Measurements from ENCODE around the gene TIMM23.
"Not testable (repeated sequence)": the region's sequence is repeated elsewhere in the genome, so short reads cannot be mapped to it uniquely, and the experiment has no call there.

TIMM23 gene

DNA sequence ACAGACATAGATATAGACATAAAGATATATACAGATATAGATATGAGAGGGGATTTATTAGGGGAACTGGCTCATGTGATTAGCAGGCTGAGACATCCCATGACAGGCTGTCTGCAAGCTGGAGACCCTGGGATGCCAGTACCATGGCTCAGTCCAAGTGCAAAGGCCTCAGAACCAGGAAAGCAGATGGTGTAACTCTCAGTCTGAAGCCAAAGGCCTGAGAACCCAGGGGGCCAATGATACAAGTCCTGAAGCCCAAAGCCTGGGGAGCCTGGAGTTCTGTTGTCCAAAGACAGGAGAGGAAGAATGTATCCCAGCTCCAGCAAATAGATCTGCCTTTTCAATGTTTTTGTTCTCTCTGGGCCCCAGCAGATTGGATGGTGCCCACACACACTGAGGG, 52.7 kb downstream of the TIMM23 start:
- DNase-seq (ENCODE audit: low spot score) = no peak

DNA sequence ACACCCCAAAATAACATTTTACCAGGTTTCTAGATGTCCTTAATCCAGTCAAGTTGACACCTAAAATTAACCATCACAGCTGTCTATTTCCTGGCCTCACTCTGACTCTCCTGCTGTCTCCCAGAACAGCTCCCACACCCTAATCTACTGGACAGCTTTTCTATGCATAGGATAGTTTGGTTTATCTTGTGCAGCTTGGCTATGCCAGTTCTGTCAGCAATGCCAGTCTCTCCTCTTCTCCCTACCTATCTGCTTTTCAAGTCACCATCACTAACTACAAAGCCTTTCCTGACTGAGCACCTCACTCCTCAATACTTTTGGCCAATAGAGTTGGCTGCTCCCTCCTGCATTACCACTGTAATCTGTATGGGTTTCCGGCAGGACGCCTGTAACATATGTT, 53.1 kb downstream of the TIMM23 start:
- no peak for DNase-seq (ENCODE audit: low spot score)

DNA sequence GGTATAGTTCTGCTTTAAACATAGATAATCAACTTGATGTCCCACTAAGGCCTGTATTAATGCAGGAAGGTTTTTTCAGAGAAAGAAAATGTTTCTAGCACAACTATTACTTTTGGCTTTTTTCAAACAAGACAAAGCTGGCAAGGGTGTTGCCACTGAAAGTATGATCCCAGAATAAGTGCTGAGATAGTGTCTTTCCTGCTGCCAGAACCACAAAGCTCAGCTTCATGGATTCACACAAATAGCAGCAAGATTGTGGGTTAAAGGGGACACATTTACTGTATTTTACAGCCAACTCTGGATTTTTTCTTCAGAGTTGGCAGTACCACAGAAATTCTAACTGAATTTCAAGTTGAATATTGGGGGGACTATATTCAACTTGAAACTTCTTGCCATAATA, 53.8 kb downstream of the TIMM23 start:
- no peak for DNase-seq (ENCODE audit: low spot score)

DNA sequence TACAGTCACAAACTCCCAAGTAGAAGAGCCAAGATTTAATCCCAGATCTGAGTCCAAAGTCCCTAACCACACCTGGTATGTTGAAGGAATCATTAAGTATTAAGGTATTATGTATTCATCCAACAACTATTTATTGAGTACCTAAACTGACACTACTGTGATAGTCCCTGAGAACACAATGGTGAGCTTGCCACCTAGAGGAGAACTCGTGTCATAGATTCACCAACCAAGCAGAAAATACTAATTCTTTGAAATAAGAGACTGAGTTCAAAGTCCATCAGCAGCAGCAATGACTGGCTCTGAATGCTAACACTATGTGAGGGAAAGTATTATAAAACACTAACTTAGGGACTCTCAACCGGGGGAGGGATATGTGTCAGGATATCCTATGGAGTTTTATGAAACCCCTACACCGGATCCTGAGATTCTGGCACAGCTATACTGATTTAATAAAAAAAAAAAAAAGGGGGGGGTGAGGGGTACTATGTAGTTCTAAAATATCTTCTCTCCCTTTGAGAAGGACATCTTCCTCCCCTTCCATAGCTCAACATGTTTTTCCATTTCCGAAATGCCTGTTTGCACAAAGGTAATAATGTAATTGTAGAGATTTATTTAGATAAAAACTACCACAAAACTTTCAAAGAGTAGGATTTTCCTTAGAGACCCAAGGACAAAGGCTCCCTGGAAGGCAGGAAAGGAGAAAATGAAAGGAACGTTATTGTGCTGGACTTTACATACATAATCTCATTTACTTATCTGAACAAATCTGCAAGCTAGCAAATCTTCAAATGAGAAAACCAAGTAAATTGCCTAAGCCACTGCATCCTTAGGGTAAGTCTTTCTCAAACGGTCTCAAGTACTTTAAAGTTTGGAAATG, 56.5 kb downstream of the TIMM23 start:
- peak; percentile 56 for DNase-seq (ENCODE audit: low spot score)

DNA sequence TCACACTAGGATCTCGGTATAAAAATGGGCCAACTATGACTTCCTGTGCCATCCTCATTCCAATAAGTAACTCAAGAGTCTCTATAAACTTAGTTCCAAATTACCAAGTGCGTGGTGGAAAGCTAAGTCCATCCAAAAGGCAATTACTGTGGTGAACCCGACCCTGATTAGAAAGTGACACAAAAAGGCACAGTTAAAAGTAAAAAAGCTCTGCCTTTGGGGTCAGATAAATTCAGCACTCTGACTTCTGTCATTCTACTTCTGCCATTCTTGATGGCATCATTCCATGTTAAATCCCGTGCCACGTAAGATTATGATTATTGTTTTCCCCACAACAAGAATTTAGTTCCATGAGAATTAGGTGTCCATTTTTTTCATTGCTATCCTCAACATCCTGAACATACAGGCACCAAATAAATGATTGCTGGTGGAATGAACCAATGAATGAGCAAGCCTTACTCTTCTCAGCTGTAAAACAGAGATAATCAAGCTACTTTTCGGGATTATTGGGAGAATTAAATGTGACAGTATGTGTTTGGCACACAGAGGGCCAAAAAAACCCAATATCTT, 57.3 kb downstream of the TIMM23 start:
- DNase-seq (ENCODE audit: low spot score) = no peak

DNA sequence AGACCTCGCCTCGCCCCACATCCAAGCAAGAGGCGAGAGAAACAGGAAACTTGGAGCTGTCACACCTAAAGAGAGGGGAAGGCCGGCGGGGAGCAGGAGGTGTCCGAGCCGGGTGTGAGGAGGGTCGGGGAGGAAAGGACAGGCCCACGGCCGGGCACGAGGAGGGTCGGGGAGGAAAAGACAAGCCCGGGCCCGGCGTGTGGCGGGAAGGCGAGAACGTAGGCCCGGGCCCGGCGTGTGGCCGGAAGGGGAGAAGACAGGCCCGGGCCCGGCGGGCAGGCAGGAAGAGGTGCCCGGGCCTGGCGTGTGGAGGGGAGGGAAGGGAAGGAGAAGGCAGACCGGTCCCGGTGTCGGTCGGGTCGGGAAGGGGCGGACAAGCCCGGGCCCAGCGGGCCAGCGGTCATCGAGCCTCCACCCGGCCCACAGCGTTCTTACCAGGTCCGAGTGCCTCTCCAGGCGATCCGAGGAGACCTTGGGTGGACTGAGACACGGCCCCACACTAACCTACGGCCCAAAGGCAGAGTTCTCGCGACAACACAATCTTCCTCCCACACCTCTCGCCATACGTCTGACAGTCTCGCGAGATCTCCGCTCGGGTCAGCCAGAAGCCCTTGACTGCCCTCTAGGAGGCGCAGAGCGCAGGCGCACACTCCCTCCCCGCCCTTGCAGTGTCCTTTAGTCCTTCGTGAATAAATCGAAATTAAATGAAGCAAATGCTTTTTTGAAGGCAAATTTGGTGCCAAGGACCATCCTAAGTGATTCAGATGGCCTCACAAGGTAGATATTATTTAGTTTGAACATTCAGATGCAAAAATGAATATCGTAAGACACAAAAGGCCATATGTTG, 58.0 kb downstream of the TIMM23 start, which contains the start of gene NCOA4:
TSS of gene NCOA4 (minus strand) at position 533 of the 847 bp plus-strand sequence. CDS start 13,943 bp downstream, outside the sequence.
- peak; percentile 97 for DNase-seq (ENCODE audit: low spot score)

DNA sequence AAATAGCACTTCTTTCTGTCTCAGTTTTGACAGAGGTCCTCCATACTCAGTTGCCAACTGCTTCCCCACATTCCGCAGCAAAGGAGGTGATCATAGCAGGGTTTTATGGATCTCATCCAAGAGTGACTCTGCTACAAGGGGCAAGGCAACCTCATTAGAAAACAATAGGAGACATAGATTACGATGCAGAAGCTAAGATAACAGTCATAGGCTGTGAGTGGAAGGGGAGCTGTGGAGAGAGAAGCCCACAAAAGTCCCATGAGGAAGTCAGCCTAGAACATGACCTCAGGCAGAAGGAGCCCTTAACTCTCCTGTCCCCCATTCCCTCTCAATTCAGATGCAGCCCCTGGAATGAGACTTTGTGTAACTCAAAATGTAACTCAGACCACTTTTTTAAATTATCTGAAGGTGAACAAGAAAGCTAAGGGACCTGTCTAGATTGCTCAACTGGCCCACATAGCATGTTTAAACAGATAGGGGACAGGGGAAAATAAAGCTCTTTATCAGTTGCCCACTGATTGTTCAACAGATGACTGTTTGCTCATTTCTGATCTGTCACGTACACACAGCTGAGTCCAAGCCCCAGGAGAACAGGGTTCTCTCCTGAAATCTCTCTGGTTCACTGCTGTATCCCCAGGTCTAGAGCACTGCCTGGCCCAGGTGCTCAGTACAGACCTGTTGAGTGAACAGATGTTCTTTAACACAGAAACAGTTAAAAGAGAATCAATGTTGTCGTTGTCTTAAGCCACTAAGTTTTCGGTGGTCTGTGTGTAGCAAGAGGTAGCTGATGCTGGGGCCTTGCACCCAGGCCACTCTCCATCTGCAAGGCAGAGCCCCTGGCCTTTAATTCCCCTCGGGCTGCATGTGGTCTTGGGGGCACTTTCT, 59.6 kb downstream of the TIMM23 start:
- no peak for DNase-seq (ENCODE audit: low spot score)

DNA sequence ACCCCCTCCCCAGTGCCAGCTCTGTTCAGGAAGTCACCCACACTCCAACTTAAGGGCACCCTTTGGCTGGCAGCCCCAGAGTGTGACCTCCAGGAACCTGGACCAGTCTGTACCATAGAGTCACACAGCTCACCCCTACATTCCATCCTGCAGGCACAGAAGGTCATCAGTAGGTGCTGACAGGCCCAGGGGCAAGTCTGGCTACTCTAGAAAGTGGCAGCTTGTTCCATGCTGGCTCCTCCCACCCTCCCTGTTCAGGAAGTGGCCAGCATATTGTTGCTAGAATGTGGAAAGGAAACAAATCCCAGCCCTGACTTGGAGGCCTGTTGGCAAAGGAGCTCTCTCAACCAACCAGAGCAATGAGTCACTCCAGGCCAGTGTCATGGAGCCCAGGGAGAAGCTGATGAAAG, 61.3 kb downstream of the TIMM23 start:
- no peak for DNase-seq (ENCODE audit: low spot score)

DNA sequence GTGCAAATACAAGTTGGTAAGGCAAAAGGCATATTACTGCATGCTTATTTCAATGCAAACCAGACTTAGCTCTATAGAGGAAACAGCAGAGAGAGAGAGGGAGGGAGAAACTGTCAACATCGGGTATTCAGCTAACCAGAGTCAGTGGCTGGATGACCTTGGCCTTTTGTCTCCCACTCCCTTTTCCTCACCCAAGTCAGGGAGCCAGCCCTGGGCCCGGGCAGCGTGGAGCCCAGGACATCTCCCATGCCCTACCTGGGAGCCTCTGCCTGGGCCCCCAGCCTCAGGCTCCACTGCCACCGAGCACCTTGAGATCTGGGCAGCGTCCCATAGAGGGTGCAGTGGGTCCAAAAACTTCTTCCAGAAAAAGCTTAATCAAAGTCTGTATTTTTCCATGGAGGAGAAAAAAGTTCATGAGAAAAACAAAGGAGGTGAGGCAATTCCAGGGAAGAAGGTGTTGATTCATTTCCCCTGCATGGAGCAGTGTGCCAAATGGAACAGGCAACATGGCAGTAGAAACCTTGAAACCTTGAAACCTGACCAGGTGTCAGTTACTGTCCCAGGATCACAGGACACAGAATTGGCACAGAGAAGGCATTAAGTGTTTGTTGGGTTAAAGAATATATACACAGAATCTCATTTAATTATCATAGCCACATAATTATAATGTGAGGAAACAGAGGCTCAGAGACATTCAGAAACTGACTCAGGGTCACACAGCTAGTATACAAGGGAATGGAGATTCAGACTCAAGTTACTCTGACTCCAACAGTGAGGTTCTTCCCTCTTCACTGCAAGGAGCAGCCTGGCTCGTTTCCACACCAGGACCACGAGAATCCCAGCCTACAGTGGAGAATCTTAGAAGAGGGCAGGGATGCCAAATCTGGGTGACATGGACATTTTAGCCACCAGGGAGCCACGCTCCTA, 63.9 kb downstream of the TIMM23 start:
- DNase-seq (ENCODE audit: low spot score) = no peak

DNA sequence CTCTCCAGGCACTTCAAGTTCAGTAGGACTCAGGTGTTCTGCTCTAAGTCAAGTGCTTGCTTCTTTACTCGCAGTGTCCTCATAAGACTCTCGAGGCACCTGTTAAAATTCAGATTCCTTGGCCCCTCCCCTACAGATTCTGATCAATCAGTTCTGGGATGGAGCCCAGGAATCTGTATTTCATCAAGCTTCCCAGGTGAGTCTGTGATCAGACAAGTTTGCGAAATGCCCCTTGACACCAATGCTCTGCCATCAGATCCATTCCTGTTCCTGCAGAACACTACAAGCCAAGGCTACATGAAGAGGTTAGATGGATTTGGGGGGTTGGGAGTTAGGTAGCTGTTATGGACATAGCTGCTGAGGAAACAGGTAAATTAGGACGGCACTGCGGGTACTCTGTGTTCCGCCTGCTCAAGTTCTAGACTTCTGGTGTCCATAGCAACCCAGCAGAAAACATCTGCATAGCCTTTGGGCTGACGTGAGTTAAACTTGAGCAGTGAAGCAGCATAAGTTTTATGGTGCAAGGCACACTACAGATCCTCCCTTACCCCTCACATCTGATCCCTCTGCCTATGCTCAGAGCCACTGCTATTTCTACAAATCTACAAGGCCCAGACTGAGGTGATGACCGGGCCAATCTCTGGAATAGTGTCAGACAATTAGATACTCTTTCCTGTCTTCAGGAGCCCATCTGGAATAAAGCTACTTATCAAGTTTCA, 65.0 kb downstream of the TIMM23 start:
- no peak for DNase-seq (ENCODE audit: low spot score)

DNA sequence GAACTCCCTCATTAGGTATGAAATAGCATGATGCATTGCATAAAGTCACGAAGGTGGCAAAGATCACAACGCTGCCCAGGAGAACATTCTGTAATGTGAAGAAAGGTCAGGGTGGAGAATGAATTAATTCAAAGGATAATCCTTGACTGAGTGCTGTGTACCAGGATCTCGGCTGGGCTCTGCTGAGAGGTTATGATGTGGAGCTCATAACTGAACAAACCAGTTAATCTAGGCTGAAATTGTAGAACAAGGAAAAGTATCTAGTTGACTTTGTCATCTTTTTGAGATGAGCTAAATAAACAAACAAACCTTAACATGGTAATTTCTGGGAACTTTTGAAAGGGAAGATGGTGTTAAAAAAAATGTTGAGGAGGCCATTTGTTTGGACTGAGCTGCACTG, 67.7 kb downstream of the TIMM23 start:
- DNase-seq (ENCODE audit: low spot score) = no peak

DNA sequence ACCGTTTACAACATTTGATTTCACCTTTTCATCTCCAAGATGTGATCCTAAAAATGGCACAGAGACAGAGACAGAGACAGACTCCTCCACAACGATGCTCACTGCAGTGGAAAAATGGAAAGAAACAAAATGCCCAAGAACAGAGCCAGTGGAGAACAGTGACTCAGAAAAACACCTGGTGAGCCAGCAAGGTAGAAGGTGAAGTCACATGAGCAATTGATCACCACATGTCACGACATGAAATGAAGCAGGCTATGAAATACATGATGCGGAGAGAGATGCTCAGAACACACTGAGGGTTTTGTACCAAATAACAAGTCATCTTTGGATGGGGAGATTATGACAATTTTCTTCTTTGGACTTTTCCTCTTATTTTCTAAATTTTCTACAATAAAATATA, 70.2 kb downstream of the TIMM23 start:
- DNase-seq (ENCODE audit: low spot score) = no peak

DNA sequence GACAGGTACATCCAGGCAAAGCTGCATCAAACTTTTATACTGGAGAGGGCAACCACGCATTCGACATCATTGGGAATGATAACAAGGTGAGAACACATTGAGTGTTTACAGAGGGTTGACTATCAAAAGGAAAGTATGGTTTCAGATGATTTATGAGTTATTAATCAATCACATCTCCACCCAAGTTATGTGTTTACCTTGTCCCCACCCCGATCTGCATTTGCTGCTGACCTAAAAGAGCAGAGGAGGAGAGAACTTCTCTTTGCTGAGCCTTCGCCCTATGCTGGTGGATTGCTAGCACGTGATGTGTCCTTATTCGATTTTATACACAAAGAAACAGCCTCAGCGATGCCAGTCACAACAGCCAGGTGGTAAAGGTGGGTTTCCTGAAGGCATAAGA, 74.0 kb downstream of the TIMM23 start, which contains the start of gene MSMB:
TSS of gene MSMB (minus strand) at position 9 of the 400 bp plus-strand sequence. CDS start 32 bp downstream, outside the sequence.
- DNase-seq (ENCODE audit: low spot score) = no peak

DNA sequence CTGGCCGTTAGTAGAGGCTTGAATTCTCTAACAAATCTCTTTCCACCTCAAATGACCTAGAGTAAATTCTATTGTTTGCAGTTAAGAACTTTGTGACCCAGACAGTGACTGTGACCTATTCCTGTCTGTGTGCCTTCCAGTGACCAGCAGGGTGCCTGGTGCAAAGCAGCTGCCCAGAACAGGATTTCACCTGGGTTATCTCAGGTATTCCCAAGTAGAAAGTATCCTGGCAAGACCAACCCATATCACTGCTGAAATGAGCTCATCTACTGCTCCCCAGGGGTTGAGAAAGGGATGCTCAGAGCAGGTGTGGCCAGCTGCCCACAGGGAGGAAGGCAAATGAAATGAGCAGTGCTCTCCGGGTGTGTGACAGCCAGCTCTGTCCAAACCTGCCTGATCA, 75.9 kb downstream of the TIMM23 start:
- no peak for DNase-seq (ENCODE audit: low spot score)

DNA sequence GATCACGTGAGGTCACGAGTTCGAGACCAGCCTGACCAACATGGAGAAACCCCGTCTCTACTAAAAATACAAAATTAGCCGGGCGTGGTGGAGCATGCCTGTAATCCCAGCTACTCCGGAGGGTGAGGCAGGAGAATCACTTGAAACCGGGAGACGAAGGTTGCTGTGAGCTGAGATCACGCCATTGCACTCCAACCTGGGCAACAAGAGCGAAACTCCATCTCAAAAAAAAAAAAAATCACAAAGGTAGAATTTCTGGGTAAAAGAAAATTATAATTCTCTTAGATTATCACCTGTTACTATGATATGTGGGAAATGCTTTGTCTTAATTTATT, 77.2 kb downstream of the TIMM23 start:
- not testable (repeated sequence) for DNase-seq (ENCODE audit: low spot score)

DNA sequence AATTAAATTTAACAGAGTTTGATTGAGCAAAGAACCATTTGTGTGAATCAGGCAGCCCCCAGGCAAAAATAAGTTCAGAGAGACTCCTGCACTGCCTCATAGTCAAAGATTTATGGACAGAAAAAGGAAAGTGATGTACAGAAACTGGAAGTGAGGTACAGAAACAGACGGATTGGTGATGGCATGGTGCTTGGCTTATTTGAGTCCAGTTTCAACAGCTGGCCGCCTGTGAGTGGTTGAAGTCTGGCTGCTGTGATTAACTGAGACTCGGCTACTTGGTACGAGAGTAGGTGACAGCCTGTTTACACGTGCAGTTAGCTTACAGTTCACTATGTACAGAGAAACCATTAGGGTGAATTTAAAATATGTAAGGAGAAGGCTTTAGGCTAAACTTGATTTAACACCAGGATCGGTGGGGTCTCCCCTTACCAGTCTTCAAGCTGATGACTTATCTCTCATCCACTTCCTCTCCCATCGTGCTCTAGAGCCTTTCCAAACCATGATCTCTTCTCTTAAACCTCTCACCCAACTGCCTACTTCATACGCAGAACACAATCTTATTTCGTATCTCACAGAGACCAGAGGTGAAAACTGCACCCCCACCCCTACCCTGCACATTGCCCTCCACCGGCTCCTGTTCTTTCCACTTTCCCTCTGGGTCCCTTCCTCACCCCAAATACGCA, 78.8 kb downstream of the TIMM23 start:
- DNase-seq (ENCODE audit: low spot score) = no peak

DNA sequence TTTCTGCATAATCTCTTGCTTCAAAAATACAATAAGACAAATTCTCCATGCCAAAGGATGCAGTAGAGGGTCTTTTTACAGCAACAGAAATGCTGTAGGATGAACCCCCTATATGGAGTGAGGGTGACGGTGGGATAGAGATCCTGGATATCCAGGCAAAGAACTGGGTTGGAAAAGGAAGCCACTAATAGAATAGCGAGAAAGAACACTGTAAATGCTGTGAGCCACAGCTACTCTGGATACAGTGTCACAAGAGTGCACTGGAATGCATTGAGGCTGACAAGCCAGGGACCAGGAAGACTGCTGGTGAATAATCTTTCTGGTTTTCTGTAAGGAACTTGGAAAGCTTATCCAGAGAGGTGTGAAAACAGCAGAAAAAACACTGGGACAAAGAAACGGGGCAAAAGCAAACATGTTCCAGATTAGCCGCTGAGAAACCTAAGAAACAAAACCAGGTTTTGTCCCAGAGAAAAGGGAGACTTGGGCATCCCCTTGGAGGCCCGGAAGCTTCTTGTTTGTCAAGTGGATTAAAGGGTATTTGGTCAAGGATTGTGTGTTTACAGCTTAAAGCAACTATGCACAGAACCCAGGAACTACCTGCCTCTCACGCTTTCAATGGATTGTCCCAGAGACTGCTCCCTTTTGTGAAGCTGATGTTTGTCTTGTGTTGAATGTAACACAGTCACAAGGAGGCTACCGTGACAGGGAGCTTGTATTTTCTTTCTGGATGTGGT, 79.9 kb downstream of the TIMM23 start:
- no peak for DNase-seq (ENCODE audit: low spot score)

DNA sequence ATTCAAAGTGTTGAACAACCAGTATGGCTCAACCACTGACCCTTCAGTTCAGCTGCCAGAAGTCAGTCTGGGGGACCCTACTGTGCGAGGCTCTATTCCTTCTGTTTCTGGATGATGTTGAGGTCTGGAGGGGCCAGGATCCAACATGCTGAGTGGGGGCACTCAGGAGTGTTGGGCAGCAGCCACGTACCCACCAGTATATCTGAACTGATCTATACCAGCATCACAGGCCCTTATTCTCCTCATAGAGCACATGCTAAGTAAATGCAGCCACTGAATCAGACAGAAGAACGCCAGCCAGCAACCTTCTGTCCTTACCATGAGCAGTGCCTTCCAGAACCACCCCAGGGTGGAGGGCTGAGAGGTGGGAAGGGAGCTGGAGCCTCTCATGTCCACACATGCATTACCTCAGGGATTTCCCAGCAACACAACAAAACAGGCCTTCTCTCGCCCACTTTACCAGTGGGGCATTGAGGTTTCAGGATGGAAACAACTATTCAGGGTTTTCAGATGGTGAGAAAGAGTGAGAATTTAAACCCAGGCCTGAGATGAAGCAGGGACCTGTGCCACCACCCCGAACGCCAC, 80.6 kb downstream of the TIMM23 start:
- no peak for DNase-seq (ENCODE audit: low spot score)
